ENCODE data around the gene FAM177B.

Gene FAM177B

DNA sequence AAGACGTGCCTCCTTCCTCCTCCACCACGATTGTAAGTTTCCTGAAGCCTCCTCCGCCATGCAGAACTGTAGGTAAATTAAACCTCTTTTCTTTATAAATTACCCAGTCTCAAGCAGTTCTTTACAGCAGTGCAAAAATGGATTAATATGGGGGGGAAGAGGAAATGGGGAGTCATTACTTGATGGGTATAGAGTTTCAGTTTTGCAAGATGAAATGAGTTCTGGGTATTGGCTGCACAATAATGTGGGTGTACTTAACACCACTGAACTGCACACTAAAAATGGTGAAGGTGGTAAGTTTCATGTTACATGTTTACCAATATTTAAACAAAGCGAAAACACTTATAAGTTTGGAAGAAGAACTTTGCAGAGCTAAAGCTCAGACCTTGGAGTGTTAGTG, 53.5 kb downstream of the FAM177B start:
- no peak overlapping the region for H4K91ac ChIP-seq (ENCODE audit: low read length)
- H4K8ac ChIP-seq (ENCODE audit: low read length) = no peak overlapping the region
- H2AK5ac ChIP-seq (ENCODE audit: low read length, severe bottlenecking) = no peak overlapping the region
- no peaks in the 10 kb centered on the region for H3K79me1 ChIP-seq (replicated peaks; ENCODE audit: low read length, poor library complexity, severe bottlenecking)
- H3K14ac ChIP-seq (ENCODE audit: low read length in 2 of 2) = no peak overlapping the region
- peaks cover 0 to 11% of the 10 kb centered on the region in 2 experiments for H3K27me3 ChIP-seq (ENCODE audit: control insufficient read depth in 1 of 2, insufficient read depth in 1 of 2, low read length in 2 of 2)
- no peak overlapping the region for H2BK15ac ChIP-seq (ENCODE audit: low read depth, poor library complexity, severe bottlenecking)
- no peak overlapping the region for H3K23ac ChIP-seq (ENCODE audit: low read length in 2 of 2)
- no peak overlapping the region for H3K4me2 ChIP-seq (ENCODE audit: low read length, poor library complexity, severe bottlenecking)
- H2BK12ac ChIP-seq (ENCODE audit: low read length in 2 of 2) = no peak overlapping the region
- H2AFZ ChIP-seq (ENCODE audit: low read depth, low read length) = no peak overlapping the region
- 82% methylated on average over 3 of the region's 4 CpGs for WGBS
- H2BK5ac ChIP-seq (ENCODE audit: low read depth, low read length, poor library complexity, severe bottlenecking) = no peak overlapping the region
- no peak overlapping the region for H3K27ac ChIP-seq (ENCODE audit: low read length, poor library complexity, severe bottlenecking)
- H3K9ac ChIP-seq (ENCODE audit: low read length) = no peak overlapping the region
- no peak overlapping the region for H2BK120ac ChIP-seq (ENCODE audit: low read depth, low read length)
- H3K4ac ChIP-seq (ENCODE audit: low read depth in 1 of 2, low read length in 2 of 2) = no peak overlapping the region
- H3K36me3 ChIP-seq (ENCODE audit: control insufficient read depth in 1 of 2, insufficient read depth in 2 of 2, low read depth in 1 of 2, low read length in 2 of 2) = no peaks in the 10 kb centered on the region
- no peaks in the 10 kb centered on the region for H3K9me3 ChIP-seq (ENCODE audit: control insufficient read depth, low read length)
- no peak overlapping the region for H3K18ac ChIP-seq (ENCODE audit: low read depth in 1 of 2, low read length in 2 of 2)
- H3K4me1 ChIP-seq (ENCODE audit: control insufficient read depth, insufficient read depth, low read depth, low read length) = peaks cover 3% of the 10 kb centered on the region
- H3K4me3 ChIP-seq (ENCODE audit: insufficient read depth in 1 of 2, low read depth in 1 of 2, low read length in 2 of 2) = no peak overlapping the region
- no peak for DNase-seq

DNA sequence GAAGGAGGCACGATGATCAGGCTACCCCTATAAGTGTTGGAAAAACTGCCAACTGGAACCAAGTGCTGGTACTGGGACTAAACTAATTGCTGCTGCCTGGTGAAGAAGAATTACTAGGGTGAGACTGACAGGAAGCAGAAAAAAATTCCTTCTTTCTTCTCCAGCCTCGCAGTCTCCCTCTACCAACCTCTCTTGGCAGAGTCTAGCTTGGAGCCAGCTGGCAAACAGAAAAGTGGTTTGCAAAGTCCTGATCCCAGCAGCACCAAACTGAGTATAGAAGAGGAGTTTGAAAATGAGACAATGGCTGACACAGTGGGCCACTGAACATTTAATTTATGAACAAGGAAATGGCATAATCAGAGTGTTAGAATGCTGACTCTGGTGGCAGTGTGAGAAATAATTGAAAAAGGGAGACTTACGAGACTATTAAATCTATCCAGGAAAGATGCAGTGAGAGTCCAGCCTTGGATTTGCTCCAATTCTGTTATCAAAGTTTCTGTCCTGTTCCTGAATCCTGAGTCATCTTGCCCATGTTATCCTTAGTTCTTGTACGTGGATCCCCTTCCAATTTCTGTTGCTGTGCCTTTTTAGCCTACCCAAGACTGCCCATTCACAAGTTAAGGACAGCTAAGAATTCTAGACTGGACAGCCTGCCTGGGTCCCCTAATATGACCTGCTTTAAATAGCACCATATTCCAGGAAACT, 54.2 kb downstream of the FAM177B start:
- Histone ChIP-seq H3K27ac (ENCODE audit: low read length, poor library complexity, severe bottlenecking) (no peak overlapping the region), H2BK120ac (ENCODE audit: low read depth, low read length) (no peak overlapping the region), H3K18ac (ENCODE audit: low read depth in 1 of 2, low read length in 2 of 2) (no peak overlapping the region), H3K4me1 (ENCODE audit: control insufficient read depth, insufficient read depth, low read depth, low read length) (peaks cover 3% of the 10 kb centered on the region), H2BK12ac (ENCODE audit: low read length in 2 of 2) (no peak overlapping the region), H4K8ac (ENCODE audit: low read length) (no peak overlapping the region), H3K4ac (ENCODE audit: low read depth in 1 of 2, low read length in 2 of 2) (no peak overlapping the region), H3K36me3 (ENCODE audit: control insufficient read depth in 1 of 2, insufficient read depth in 2 of 2, low read depth in 1 of 2, low read length in 2 of 2) (no peaks in the 10 kb centered on the region), H2AFZ (ENCODE audit: low read depth, low read length) (no peak overlapping the region), H2AK5ac (ENCODE audit: low read length, severe bottlenecking) (no peak overlapping the region), H3K4me3 (ENCODE audit: insufficient read depth in 1 of 2, low read depth in 1 of 2, low read length in 2 of 2) (no peak overlapping the region), H2BK15ac (ENCODE audit: low read depth, poor library complexity, severe bottlenecking) (no peak overlapping the region), H4K91ac (ENCODE audit: low read length) (no peak overlapping the region), H3K9me3 (ENCODE audit: control insufficient read depth, low read length) (no peaks in the 10 kb centered on the region), H3K4me2 (ENCODE audit: low read length, poor library complexity, severe bottlenecking) (no peak overlapping the region), H3K14ac (ENCODE audit: low read length in 2 of 2) (no peak overlapping the region), H2BK5ac (ENCODE audit: low read depth, low read length, poor library complexity, severe bottlenecking) (no peak overlapping the region), H3K23ac (ENCODE audit: low read length in 2 of 2) (no peak overlapping the region), H3K9ac (ENCODE audit: low read length) (no peak overlapping the region), H3K79me1 (replicated peaks; ENCODE audit: low read length, poor library complexity, severe bottlenecking) (no peaks in the 10 kb centered on the region), H3K27me3 (ENCODE audit: control insufficient read depth in 1 of 2, insufficient read depth in 1 of 2, low read length in 2 of 2) (peaks cover 0 to 11% of the 10 kb centered on the region in 2 experiments)
- WGBS = 70% methylated on average over 3 of the region's 4 CpGs
- no peak for DNase-seq

DNA sequence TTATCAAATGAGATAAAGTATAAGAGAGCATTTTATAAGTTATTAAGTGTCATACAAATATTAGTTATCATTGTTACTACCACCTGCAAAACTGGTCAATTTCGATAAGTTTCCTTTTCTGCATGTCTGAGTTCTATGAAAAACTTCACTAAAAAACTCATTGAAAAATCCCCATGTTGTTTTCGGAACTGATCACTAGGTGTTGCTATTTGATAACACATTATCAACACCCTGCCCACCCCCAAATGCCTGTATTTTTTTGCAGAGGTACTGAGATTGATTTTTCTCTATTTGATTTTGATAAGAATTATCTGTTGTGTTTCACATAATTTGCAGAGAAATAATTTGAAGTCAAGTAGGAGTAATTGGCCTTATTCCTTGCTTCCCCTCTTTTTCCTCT, 55.7 kb downstream of the FAM177B start:
- Histone ChIP-seq H2BK5ac (ENCODE audit: low read depth, low read length, poor library complexity, severe bottlenecking) (no peak overlapping the region), H3K27ac (ENCODE audit: low read length, poor library complexity, severe bottlenecking) (no peak overlapping the region), H3K18ac (ENCODE audit: low read depth in 1 of 2, low read length in 2 of 2) (no peak overlapping the region), H2AK5ac (ENCODE audit: low read length, severe bottlenecking) (no peak overlapping the region), H3K79me1 (replicated peaks; ENCODE audit: low read length, poor library complexity, severe bottlenecking) (no peaks in the 10 kb centered on the region), H3K14ac (ENCODE audit: low read length in 2 of 2) (no peak overlapping the region), H2AFZ (ENCODE audit: low read depth, low read length) (no peak overlapping the region), H2BK15ac (ENCODE audit: low read depth, poor library complexity, severe bottlenecking) (no peak overlapping the region), H2BK12ac (ENCODE audit: low read length in 2 of 2) (no peak overlapping the region), H3K4me2 (ENCODE audit: low read length, poor library complexity, severe bottlenecking) (no peak overlapping the region), H3K9me3 (ENCODE audit: control insufficient read depth, low read length) (no peaks in the 10 kb centered on the region), H2BK120ac (ENCODE audit: low read depth, low read length) (no peak overlapping the region), H4K8ac (ENCODE audit: low read length) (no peak overlapping the region), H3K27me3 (ENCODE audit: control insufficient read depth in 1 of 2, insufficient read depth in 1 of 2, low read length in 2 of 2) (no peaks in the 10 kb centered on the region), H3K9ac (ENCODE audit: low read length) (no peak overlapping the region), H3K23ac (ENCODE audit: low read length in 2 of 2) (no peak overlapping the region), H3K4me1 (ENCODE audit: control insufficient read depth, insufficient read depth, low read depth, low read length) (no peaks in the 10 kb centered on the region), H4K91ac (ENCODE audit: low read length) (no peak overlapping the region), H3K4ac (ENCODE audit: low read depth in 1 of 2, low read length in 2 of 2) (no peak overlapping the region), H3K36me3 (ENCODE audit: control insufficient read depth in 1 of 2, insufficient read depth in 2 of 2, low read depth in 1 of 2, low read length in 2 of 2) (no peaks in the 10 kb centered on the region), H3K4me3 (ENCODE audit: insufficient read depth in 1 of 2, low read depth in 1 of 2, low read length in 2 of 2) (no peak overlapping the region)
- peak; percentile 26 for DNase-seq
- 0% methylated on average over 1 of the region's 2 CpGs for WGBS

DNA sequence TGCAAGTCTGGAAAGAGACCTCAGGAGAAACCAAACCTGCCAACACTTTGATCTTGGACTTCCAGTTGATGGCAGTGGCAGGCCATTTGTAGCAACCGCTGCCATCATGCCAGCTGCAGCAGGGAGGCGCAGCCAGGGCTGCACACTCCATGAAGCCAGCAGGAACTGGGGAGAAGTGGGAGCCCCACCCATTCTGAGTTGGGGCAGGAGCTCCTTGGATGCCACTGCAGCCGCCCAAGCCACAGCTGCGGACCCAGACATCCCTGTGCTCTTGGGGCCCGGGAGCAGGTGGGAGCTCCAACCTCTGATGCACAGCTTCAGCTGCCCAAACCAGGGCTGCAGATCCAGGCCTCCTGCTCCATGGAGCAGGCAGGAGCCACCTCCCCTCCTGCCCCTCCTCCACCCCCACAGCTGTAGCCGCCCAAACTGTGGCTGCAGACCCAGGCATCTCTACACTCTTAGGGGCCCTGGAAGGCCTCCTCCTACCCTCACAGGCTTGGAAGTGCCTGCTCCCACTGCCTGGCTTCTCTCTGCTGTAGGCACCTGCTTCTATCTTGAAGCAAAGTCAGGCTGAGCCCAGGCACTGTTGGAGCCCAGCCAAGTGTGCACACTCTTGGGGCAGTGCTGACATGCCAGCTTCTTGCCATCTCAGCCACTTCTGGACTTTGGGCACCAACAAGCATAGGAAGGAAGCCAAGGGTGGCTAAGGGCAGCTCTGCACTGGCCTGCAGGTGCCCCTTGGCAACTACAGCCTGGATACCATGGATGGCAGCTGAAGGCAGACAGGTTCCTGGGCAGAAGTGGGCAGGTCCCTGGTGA, 57.9 kb downstream of the FAM177B start:
- no peaks in the 10 kb centered on the region for H3K27me3 ChIP-seq (ENCODE audit: control insufficient read depth in 1 of 2, insufficient read depth in 1 of 2, low read length in 2 of 2)
- H4K8ac ChIP-seq (ENCODE audit: low read length) = no peak overlapping the region
- H3K9ac ChIP-seq (ENCODE audit: low read length) = no peak overlapping the region
- no peak overlapping the region for H2AK5ac ChIP-seq (ENCODE audit: low read length, severe bottlenecking)
- no peak overlapping the region for H2BK12ac ChIP-seq (ENCODE audit: low read length in 2 of 2)
- H3K23ac ChIP-seq (ENCODE audit: low read length in 2 of 2) = no peak overlapping the region
- no peak overlapping the region for H2BK15ac ChIP-seq (ENCODE audit: low read depth, poor library complexity, severe bottlenecking)
- H2AFZ ChIP-seq (ENCODE audit: low read depth, low read length) = no peak overlapping the region
- WGBS = 97% methylated on average over 6 of the region's 6 CpGs
- no peak overlapping the region for H3K4ac ChIP-seq (ENCODE audit: low read depth in 1 of 2, low read length in 2 of 2)
- no peaks in the 10 kb centered on the region for H3K36me3 ChIP-seq (ENCODE audit: control insufficient read depth in 1 of 2, insufficient read depth in 2 of 2, low read depth in 1 of 2, low read length in 2 of 2)
- H3K79me1 ChIP-seq (replicated peaks; ENCODE audit: low read length, poor library complexity, severe bottlenecking) = no peaks in the 10 kb centered on the region
- H3K27ac ChIP-seq (ENCODE audit: low read length, poor library complexity, severe bottlenecking) = no peak overlapping the region
- H3K4me3 ChIP-seq (ENCODE audit: insufficient read depth in 1 of 2, low read depth in 1 of 2, low read length in 2 of 2) = peak overlapping the region in 1 of 2 experiments; percentile 20
- no peak overlapping the region for H3K4me2 ChIP-seq (ENCODE audit: low read length, poor library complexity, severe bottlenecking)
- H2BK120ac ChIP-seq (ENCODE audit: low read depth, low read length) = no peak overlapping the region
- H4K91ac ChIP-seq (ENCODE audit: low read length) = no peak overlapping the region
- no peak overlapping the region for H3K18ac ChIP-seq (ENCODE audit: low read depth in 1 of 2, low read length in 2 of 2)
- H3K9me3 ChIP-seq (ENCODE audit: control insufficient read depth, low read length) = no peaks in the 10 kb centered on the region
- H2BK5ac ChIP-seq (ENCODE audit: low read depth, low read length, poor library complexity, severe bottlenecking) = no peak overlapping the region
- no peak for DNase-seq
- peaks cover 3% of the 10 kb centered on the region for H3K4me1 ChIP-seq (ENCODE audit: control insufficient read depth, insufficient read depth, low read depth, low read length)
- no peak overlapping the region for H3K14ac ChIP-seq (ENCODE audit: low read length in 2 of 2)
